HEK293 (cell line): Measurements from ENCODE around the gene TESK2.

Source experiments
- CTCF ChIA-PET: fragments of 350-600 bp; formaldehyde crosslinking; extraction: SDS; loops from one replicate; lab custom pipeline; 2021; ENCODE audit warnings: antibody characterized with exemption; lab: Yijun Ruan, JAX
- POLR2A ChIA-PET: fragments of 300-600 bp; formaldehyde crosslinking; extraction: SDS; loops from one replicate; lab custom pipeline; 2020; ENCODE audit warnings: antibody characterized with exemption, inconsistent platforms; lab: Yijun Ruan, JAX
- H3K27ac ChIP-seq: fragments of 200-500 bp; sonication (Bioruptor generic); 2 replicates; pipeline ENCODE4 v1.5.1; 2014; ENCODE audit warnings: low read depth, low read length, control low read depth, inconsistent platforms; ENCODE audit errors: extremely low read depth
- H3K36me3 ChIP-seq, 2 experiments: fragments of 200-500 bp in 1 of 2; sonication (Bioruptor generic) in 1 of 2; 1 replicate in 1 of 2; 2 replicates in 1 of 2; pipeline ENCODE4 v1.5.1; 2014 to 2017; ENCODE audit warnings: inconsistent platforms in 2 of 2, low read length in 2 of 2; ENCODE audit not compliant: control insufficient read depth in 2 of 2, insufficient read depth in 1 of 2
- H3K4me1 ChIP-seq: fragments of 200-500 bp; sonication (Bioruptor generic); 2 replicates; pipeline ENCODE4 v1.5.1; 2014; ENCODE audit warnings: mild to moderate bottlenecking, low read length, inconsistent platforms; ENCODE audit not compliant: control insufficient read depth, insufficient read depth
- H3K4me3 ChIP-seq: 2 replicates; pipeline ENCODE4 v1.5.1; 2011; ENCODE audit warnings: low read depth, mild to moderate bottlenecking, control low read depth, low read length, moderate library complexity
- H3K9me3 ChIP-seq: fragments of 200-500 bp; sonication (Bioruptor generic); 2 replicates; pipeline ENCODE4 v1.5.1; 2014; ENCODE audit warnings: low read depth, low read length, inconsistent platforms; ENCODE audit not compliant: control insufficient read depth, insufficient read depth
- PRDM10 ChIP-seq: fragments of 450-650 bp; formaldehyde crosslinking; IDR thresholded peaks from 2 replicates; pipeline ENCODE4 v1.5.1; 2016; ENCODE audit warnings: missing biosample characterization, missing genetic modification characterization
- ZNF24 ChIP-seq: fragments of 450-650 bp; formaldehyde crosslinking; IDR thresholded peaks from 2 replicates; pipeline ENCODE4 v1.5.1; 2016; ENCODE audit warnings: missing biosample characterization, missing genetic modification characterization
- TF ChIP-seq, protein P1 (sequence below): fragments of 450-650 bp; formaldehyde crosslinking; IDR thresholded peaks from 2 replicates; pipeline ENCODE4 v1.5.1; 2016; ENCODE audit warnings: missing biosample characterization, missing genetic modification characterization, borderline replicate concordance
- TF ChIP-seq, protein P2 (sequence below): fragments of 450-650 bp; formaldehyde crosslinking; IDR thresholded peaks from 2 replicates; pipeline ENCODE4 v1.5.1; 2016; ENCODE audit warnings: missing biosample characterization, missing genetic modification characterization
- TF ChIP-seq, protein P3 (sequence below): fragments of 450-650 bp; formaldehyde crosslinking; IDR thresholded peaks from 2 replicates; pipeline ENCODE4 v1.5.1; 2017; ENCODE audit warnings: missing biosample characterization, mild to moderate bottlenecking, missing genetic modification characterization, moderate library complexity

Gene TESK2

DNA sequence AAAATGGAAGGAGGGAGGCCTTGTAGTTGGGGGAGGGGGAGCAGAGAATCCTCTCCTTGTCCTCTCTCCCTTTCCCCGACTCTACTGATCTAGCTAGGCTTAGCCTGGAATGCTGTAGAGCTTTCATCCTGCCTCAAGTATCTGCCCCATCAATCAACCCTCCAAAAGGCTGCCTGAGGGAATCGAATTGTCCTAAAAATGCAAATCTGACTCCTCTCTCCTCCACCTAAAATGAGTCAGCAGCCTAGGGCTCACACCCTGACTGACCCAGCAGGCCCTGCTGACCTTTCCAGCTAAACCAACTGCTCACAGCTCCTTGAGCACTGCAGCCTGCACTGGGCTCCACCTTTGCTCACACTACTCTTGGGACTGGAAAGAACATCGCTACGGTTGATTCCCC is 161.5 kb downstream of the TESK2 start:
- CTCF ChIA-PET, result interaction anchor here (0.6 to 1.1 kb wide), 2 partner anchors 11 to 31 kb away, joined by 3 to 4 read pairs; partner anchors contain the start of genes MUTYH and TOE1
- 0 out of 2 replicates have a peak, but pooled peaks cover 3% of the 10 kb centered on the region for H3K4me1 ChIP-seq
- H3K36me3 ChIP-seq, result peaks cover 0 to 68% of the 10 kb centered on the region in 2 experiments; a peak in 1 of 3 replicates
- H3K9me3 ChIP-seq, result no peaks in the 10 kb centered on the region
- H3K27ac ChIP-seq, result no peak overlapping the region
- no peak overlapping the region for H3K4me3 ChIP-seq
- TF ChIP-seq, protein P1, sequence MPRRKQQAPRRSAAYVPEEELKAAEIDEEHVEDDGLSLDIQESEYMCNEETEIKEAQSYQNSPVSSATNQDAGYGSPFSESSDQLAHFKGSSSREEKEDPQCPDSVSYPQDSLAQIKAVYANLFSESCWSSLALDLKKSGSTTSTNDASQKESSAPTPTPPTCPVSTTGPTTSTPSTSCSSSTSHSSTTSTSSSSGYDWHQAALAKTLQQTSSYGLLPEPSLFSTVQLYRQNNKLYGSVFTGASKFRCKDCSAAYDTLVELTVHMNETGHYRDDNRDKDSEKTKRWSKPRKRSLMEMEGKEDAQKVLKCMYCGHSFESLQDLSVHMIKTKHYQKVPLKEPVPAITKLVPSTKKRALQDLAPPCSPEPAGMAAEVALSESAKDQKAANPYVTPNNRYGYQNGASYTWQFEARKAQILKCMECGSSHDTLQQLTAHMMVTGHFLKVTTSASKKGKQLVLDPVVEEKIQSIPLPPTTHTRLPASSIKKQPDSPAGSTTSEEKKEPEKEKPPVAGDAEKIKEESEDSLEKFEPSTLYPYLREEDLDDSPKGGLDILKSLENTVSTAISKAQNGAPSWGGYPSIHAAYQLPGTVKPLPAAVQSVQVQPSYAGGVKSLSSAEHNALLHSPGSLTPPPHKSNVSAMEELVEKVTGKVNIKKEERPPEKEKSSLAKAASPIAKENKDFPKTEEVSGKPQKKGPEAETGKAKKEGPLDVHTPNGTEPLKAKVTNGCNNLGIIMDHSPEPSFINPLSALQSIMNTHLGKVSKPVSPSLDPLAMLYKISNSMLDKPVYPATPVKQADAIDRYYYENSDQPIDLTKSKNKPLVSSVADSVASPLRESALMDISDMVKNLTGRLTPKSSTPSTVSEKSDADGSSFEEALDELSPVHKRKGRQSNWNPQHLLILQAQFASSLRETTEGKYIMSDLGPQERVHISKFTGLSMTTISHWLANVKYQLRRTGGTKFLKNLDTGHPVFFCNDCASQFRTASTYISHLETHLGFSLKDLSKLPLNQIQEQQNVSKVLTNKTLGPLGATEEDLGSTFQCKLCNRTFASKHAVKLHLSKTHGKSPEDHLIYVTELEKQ (tag by site-specific recombination), result no peak
- TF ChIP-seq, protein P2, sequence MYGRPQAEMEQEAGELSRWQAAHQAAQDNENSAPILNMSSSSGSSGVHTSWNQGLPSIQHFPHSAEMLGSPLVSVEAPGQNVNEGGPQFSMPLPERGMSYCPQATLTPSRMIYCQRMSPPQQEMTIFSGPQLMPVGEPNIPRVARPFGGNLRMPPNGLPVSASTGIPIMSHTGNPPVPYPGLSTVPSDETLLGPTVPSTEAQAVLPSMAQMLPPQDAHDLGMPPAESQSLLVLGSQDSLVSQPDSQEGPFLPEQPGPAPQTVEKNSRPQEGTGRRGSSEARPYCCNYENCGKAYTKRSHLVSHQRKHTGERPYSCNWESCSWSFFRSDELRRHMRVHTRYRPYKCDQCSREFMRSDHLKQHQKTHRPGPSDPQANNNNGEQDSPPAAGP (tag by site-specific recombination), result 0 out of 2 replicates have a peak, but pooled peaks have one; percentile 30
- TF ChIP-seq, all 188 proteins: peak for 1
- POLR2A ChIA-PET, result interaction anchor here (1.6 to 6.7 kb wide), 2 partner anchors 10 to 26 kb away, joined by 8 to 51 read pairs; partner anchors contain the start of genes MUTYH and TOE1

DNA sequence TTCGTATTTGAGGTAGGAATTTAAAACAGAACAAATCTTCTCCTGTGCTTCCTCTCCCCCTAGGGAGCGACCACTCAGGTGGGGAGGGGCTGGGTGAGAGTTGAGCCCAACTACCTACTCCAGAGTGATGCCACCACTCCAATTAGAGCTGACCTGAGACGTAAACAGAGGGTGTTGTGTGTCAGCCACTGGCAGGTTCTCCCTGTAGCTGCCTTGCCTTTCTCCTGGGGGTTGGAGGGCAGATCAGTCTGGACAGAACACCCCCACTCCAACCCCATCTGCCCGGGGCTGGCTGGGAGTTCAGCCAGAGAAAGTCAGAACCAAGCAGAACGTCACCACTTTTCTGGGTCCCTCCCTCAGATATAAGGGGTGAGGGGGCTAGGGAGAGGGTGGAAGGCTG is 162.3 kb downstream of the TESK2 start:
- H3K4me3 ChIP-seq, result no peak overlapping the region
- ChIA-PET POLR2A (interaction anchor here (1.6 to 6.7 kb wide), 2 partner anchors 11 to 25 kb away, joined by 8 to 51 read pairs; partner anchors contain the start of genes MUTYH and TOE1), CTCF (interaction anchor here (1.1 kb wide), 1 partner anchor 12 kb away, joined by 4 read pairs; the partner anchor contains the start of genes MUTYH and TOE1)
- H3K27ac ChIP-seq, result no peak overlapping the region
- H3K36me3 ChIP-seq, result peaks cover 0 to 60% of the 10 kb centered on the region in 2 experiments; a peak in 1 of 3 replicates
- H3K4me1 ChIP-seq, result 0 out of 2 replicates have a peak, but pooled peaks cover 3% of the 10 kb centered on the region
- TF ChIP-seq PRDM10 (peak; percentile 77), ZNF24 (no peak)
- TF ChIP-seq, protein P2 (tag by site-specific recombination), result peak; percentile 49; the same call in 1 of the 2 replicates
- TF ChIP-seq, protein P3, sequence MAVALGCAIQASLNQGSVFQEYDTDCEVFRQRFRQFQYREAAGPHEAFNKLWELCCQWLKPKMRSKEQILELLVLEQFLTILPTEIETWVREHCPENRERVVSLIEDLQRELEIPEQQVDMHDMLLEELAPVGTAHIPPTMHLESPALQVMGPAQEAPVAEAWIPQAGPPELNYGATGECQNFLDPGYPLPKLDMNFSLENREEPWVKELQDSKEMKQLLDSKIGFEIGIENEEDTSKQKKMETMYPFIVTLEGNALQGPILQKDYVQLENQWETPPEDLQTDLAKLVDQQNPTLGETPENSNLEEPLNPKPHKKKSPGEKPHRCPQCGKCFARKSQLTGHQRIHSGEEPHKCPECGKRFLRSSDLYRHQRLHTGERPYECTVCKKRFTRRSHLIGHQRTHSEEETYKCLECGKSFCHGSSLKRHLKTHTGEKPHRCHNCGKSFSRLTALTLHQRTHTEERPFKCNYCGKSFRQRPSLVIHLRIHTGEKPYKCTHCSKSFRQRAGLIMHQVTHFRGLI (tag by site-specific recombination), result peak; percentile 86; the same call in 1 of the 2 replicates
- H3K9me3 ChIP-seq, result no peaks in the 10 kb centered on the region
